ENCODE data around the gene FBLN2. TPM values are rescaled to one million over a fixed set of nuclear protein-coding genes. Genes with fewer than 3 reads are reported as not detected.

FBLN2 gene
- total RNA-seq, 1 donor from 2014 or later: 413 TPM

GRCh38 chr3:13616359-13616758 is 67.4 kb downstream of the FBLN2 start:
- no peak overlapping the region for H3K27ac Mint-ChIP-seq (ENCODE audit: unreplicated experiment)
- DNase-seq (ENCODE audit: low spot score): peak; percentile 82
- H3K4me1 Mint-ChIP-seq (ENCODE audit: low read depth): peaks cover 3% of the 10 kb centered on the region
- H3K36me3 Mint-ChIP-seq (ENCODE audit: low read depth): peaks cover 46% of the 10 kb centered on the region
- TF ChIP-seq CTCF (IDR thresholded peaks at IDR 0.05): no peak
- no peaks in the 10 kb centered on the region for H3K27me3 Mint-ChIP-seq (ENCODE audit: low read depth)
- peaks cover 4% of the 10 kb centered on the region for H3K9me3 Mint-ChIP-seq (ENCODE audit: low read depth)
- H3K4me3 Mint-ChIP-seq (ENCODE audit: unreplicated experiment): no peak overlapping the region

- Mint-ChIP-seq H3K27me3 (ENCODE audit: low read depth) (no peaks in the 10 kb centered on the region), H3K27ac (ENCODE audit: unreplicated experiment) (no peak overlapping the region), H3K36me3 (ENCODE audit: low read depth) (peaks cover 46% of the 10 kb centered on the region), H3K4me3 (ENCODE audit: unreplicated experiment) (no peak overlapping the region), H3K4me1 (ENCODE audit: low read depth) (peaks cover 9% of the 10 kb centered on the region), H3K9me3 (ENCODE audit: low read depth) (peaks cover 4% of the 10 kb centered on the region)
- no peak for TF ChIP-seq CTCF (IDR thresholded peaks at IDR 0.05)
- DNase-seq (ENCODE audit: low spot score): peak; percentile 4
Observed at GRCh38 chr3:13617097-13617738, 68.3 kb downstream of the FBLN2 start.

GRCh38 chr3:13617981-13618380 is 69.1 kb downstream of the FBLN2 start:
- Mint-ChIP-seq H3K9me3 (ENCODE audit: low read depth) (peaks cover 4% of the 10 kb centered on the region), H3K27me3 (ENCODE audit: low read depth) (no peaks in the 10 kb centered on the region), H3K27ac (ENCODE audit: unreplicated experiment) (no peak overlapping the region), H3K36me3 (ENCODE audit: low read depth) (peaks cover 43% of the 10 kb centered on the region), H3K4me3 (ENCODE audit: unreplicated experiment) (no peak overlapping the region), H3K4me1 (ENCODE audit: low read depth) (peaks cover 14% of the 10 kb centered on the region)
- TF ChIP-seq CTCF (IDR thresholded peaks at IDR 0.05): no peak
- peak; percentile 80 for DNase-seq (ENCODE audit: low spot score)

GRCh38 chr3:13618836-13619235 is 69.9 kb downstream of the FBLN2 start:
- no peak overlapping the region for H3K27ac Mint-ChIP-seq (ENCODE audit: unreplicated experiment)
- peaks cover 4% of the 10 kb centered on the region for H3K9me3 Mint-ChIP-seq (ENCODE audit: low read depth)
- TF ChIP-seq CTCF (IDR thresholded peaks at IDR 0.05): no peak
- no peaks in the 10 kb centered on the region for H3K27me3 Mint-ChIP-seq (ENCODE audit: low read depth)
- peaks cover 20% of the 10 kb centered on the region for H3K4me1 Mint-ChIP-seq (ENCODE audit: low read depth)
- DNase-seq (ENCODE audit: low spot score): peak; percentile 86
- peaks cover 46% of the 10 kb centered on the region for H3K36me3 Mint-ChIP-seq (ENCODE audit: low read depth)
- H3K4me3 Mint-ChIP-seq (ENCODE audit: unreplicated experiment): no peak overlapping the region

- Mint-ChIP-seq H3K27ac (ENCODE audit: unreplicated experiment) (no peak overlapping the region), H3K27me3 (ENCODE audit: low read depth) (no peaks in the 10 kb centered on the region), H3K4me1 (ENCODE audit: low read depth) (peaks cover 20% of the 10 kb centered on the region), H3K4me3 (ENCODE audit: unreplicated experiment) (no peak overlapping the region), H3K36me3 (ENCODE audit: low read depth) (peaks cover 39% of the 10 kb centered on the region), H3K9me3 (ENCODE audit: low read depth) (peaks cover 4% of the 10 kb centered on the region)
- DNase-seq (ENCODE audit: low spot score): peak; percentile 86
- no peak for TF ChIP-seq CTCF (IDR thresholded peaks at IDR 0.05)
Observed at GRCh38 chr3:13619661-13620230, 70.8 kb downstream of the FBLN2 start.
